HCT116 (cell line): ENCODE measurements around the gene G6PC3.

Experiments
- CEBPB ChIP-seq: IDR thresholded peaks from 2 replicates; pipeline ENCODE4 v1.6.1; 2012; ENCODE audit warnings: low read depth
- EGR1 ChIP-seq: IDR thresholded peaks from 2 replicates; pipeline ENCODE4 v1.6.1; 2012; ENCODE audit warnings: low read depth
- EZH2 ChIP-seq: fragments of 200-600 bp; sonication (generic); IDR thresholded peaks from 2 replicates; pipeline ENCODE4 v1.6.1; 2017; ENCODE audit warnings: antibody characterized with exemption, mixed run types
- EZH2phosphoT487 ChIP-seq: fragments of 200-600 bp; IDR thresholded peaks from 2 replicates; pipeline ENCODE4 v1.6.1; 2018; ENCODE audit warnings: antibody characterized with exemption, borderline replicate concordance
- JUND ChIP-seq: IDR thresholded peaks from 2 replicates; pipeline ENCODE4 v1.6.1; 2012
- POLR2A ChIP-seq: IDR thresholded peaks from 2 replicates; pipeline ENCODE4 v1.7.0; 2011; ENCODE audit warnings: borderline replicate concordance; ENCODE audit not compliant: insufficient read depth, insufficient read length; ENCODE audit errors: extremely low read depth
- POLR2AphosphoS5 ChIP-seq: IDR thresholded peaks from 2 replicates; pipeline ENCODE4 v1.6.1; 2011; ENCODE audit warnings: mild to moderate bottlenecking, low read depth, low read length, moderate library complexity
- RAD21 ChIP-seq: IDR thresholded peaks from 2 replicates; pipeline ENCODE4 v1.6.1; 2012; ENCODE audit warnings: low read depth, mild to moderate bottlenecking
- REST ChIP-seq: IDR thresholded peaks from 2 replicates; pipeline ENCODE4 v1.6.1; 2012; ENCODE audit warnings: low read depth
- SRF ChIP-seq: IDR thresholded peaks from 2 replicates; pipeline ENCODE4 v1.6.1; 2012; ENCODE audit warnings: low read depth
- ZBTB33 ChIP-seq: IDR thresholded peaks from 2 replicates; pipeline ENCODE4 v1.6.1; 2011; ENCODE audit warnings: mild to moderate bottlenecking, low read length, moderate library complexity; ENCODE audit not compliant: insufficient replicate concordance; ENCODE audit errors: extremely low read depth
- TF ChIP-seq, protein P1 (sequence below), 3 experiments: fragments of 200-600 bp in 1 of 3; sonication (generic) in 1 of 3; IDR thresholded peaks in 2 of 3; conservative IDR thresholded peaks in 1 of 3; 2 replicates each; pipeline ENCODE4 v1.5.1; 2012 to 2017; ENCODE audit warnings: low read depth in 2 of 3, low read length in 2 of 3, antibody characterized with exemption in 1 of 3, borderline replicate concordance in 1 of 3, control low read depth in 1 of 3, mild to moderate bottlenecking in 1 of 3, mixed read lengths in 1 of 3, mixed run types in 1 of 3, moderate library complexity in 1 of 3; ENCODE audit not compliant: insufficient read depth in 1 of 3

DNA sequence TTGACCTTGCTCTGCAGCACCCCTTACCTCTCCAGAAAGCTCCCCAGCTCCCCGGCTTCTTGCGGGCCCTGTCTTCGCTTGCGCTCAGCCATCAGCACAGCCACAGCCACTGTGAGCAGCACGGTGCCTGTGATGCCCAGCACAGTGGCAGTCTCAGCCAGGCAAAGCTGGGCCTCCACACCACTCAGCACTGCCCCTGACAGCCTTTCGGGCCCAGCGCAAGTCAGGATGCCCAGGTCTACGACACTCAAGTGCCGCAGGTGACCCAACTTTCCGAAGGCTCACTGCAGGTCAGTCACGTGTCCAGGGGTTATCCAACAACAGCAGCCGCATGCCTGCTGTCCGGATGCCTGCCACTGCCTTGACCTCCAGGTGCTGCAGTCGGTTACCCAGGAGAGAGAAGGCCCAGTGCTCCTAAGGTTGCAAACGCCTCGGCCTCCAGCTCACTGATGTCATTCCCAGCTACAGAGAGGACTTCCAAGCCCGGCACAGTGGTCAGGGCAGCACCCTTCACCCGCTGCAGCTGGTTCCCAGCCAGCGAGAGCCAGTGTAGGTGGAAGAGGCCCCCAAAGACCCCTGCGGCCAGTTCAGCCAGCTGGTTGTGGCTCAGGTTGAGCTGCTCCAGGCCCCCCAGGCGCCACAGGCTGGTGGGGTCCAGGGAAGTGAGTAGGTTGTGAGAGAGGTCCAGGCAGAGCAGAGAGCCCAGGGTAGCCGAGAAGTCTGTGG is 46.8 kb upstream of the G6PC3 start:
- TF ChIP-seq, protein P1, sequence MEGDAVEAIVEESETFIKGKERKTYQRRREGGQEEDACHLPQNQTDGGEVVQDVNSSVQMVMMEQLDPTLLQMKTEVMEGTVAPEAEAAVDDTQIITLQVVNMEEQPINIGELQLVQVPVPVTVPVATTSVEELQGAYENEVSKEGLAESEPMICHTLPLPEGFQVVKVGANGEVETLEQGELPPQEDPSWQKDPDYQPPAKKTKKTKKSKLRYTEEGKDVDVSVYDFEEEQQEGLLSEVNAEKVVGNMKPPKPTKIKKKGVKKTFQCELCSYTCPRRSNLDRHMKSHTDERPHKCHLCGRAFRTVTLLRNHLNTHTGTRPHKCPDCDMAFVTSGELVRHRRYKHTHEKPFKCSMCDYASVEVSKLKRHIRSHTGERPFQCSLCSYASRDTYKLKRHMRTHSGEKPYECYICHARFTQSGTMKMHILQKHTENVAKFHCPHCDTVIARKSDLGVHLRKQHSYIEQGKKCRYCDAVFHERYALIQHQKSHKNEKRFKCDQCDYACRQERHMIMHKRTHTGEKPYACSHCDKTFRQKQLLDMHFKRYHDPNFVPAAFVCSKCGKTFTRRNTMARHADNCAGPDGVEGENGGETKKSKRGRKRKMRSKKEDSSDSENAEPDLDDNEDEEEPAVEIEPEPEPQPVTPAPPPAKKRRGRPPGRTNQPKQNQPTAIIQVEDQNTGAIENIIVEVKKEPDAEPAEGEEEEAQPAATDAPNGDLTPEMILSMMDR (IDR thresholded peaks at IDR 0.05 in 2 of 3, conservative IDR thresholded peaks at IDR 0.05 in 1 of 3; ENCODE audit: borderline replicate concordance in 1 of 3, insufficient read depth in 1 of 3, low read depth in 2 of 3, low read length in 2 of 3) = no peak
- TF ChIP-seq ZBTB33 = no peak
- TF ChIP-seq CEBPB = no peak
- TF ChIP-seq POLR2A = no peak
- no peak for TF ChIP-seq POLR2AphosphoS5
- TF ChIP-seq EGR1 = no peak
- TF ChIP-seq SRF = no peak
- TF ChIP-seq REST = no peak
- no peak for TF ChIP-seq JUND
- no peak for TF ChIP-seq RAD21
- no peak for TF ChIP-seq EZH2phosphoT487
- no peak for TF ChIP-seq EZH2
